ENCODE data around the gene EPRS1.
"Not testable (repeated sequence)": the region's sequence is repeated elsewhere in the genome, so short reads cannot be mapped to it uniquely, and the experiment has no call there.

Gene EPRS1

GRCh38 chr1:220046052-220046930, at the start of gene EPRS1:
EPRS1 (minus strand) TSS chr1:220046505; CDS start chr1:220046388, 117 bp downstream.
- FAIRE-seq (peak; percentile 98), DNase-seq (ENCODE audit: low spot score) (peak; percentile 97)

- DNase-seq (ENCODE audit: low spot score): peak; percentile 94
- no peak for FAIRE-seq
These were observed 48.0 kb upstream of the EPRS1 start, which contains the start of gene IARS2 for GRCh38 chr1:220094016-220094911. IARS2 (plus strand) TSS chr1:220094132; CDS start chr1:220094217, 85 bp downstream.

GRCh38 chr1:220093361-220094015, 47.2 kb upstream of the EPRS1 start:
- DNase-seq (ENCODE audit: low spot score) (peak; percentile 7), FAIRE-seq (no peak)

GRCh38 chr1:220092694-220093093, 46.4 kb upstream of the EPRS1 start:
- no peak for DNase-seq (ENCODE audit: low spot score)

GRCh38 chr1:220089650-220090556, 43.6 kb upstream of the EPRS1 start, which contains the start of gene BPNT1:
BPNT1 (minus strand) TSS chr1:220089788; CDS start chr1:220079846, 9,942 bp downstream.
- FAIRE-seq: no peak
- DNase-seq (ENCODE audit: low spot score): peak; percentile 91

More at GRCh38 chr1:220092694-220093093, 46.4 kb upstream of the EPRS1 start:
- no peak for FAIRE-seq

GRCh38 chr1:220086261-220086686, 40.0 kb upstream of the EPRS1 start:
- FAIRE-seq; DNase-seq (ENCODE audit: low spot score): not testable (repeated sequence)

GRCh38 chr1:220084460-220084859, 38.2 kb upstream of the EPRS1 start:
- DNase-seq (ENCODE audit: low spot score) (no peak), FAIRE-seq (no peak)

GRCh38 chr1:220077887-220078286, 31.6 kb upstream of the EPRS1 start:
- no peak for DNase-seq (ENCODE audit: low spot score)
- FAIRE-seq: no peak

- DNase-seq (ENCODE audit: low spot score) (no peak), FAIRE-seq (no peak)
These were observed 30.8 kb upstream of the EPRS1 start for GRCh38 chr1:220076861-220077762.

GRCh38 chr1:220067269-220068204, 21.2 kb upstream of the EPRS1 start:
- DNase-seq (ENCODE audit: low spot score) (no peak), FAIRE-seq (no peak)

- DNase-seq (ENCODE audit: low spot score) (no peak), FAIRE-seq (no peak)
These were observed 16.3 kb upstream of the EPRS1 start for GRCh38 chr1:220062629-220063028.

GRCh38 chr1:220060876-220061275, 14.6 kb upstream of the EPRS1 start:
- FAIRE-seq (no peak), DNase-seq (ENCODE audit: low spot score) (no peak)

- FAIRE-seq: no peak
These were observed 10.1 kb upstream of the EPRS1 start for GRCh38 chr1:220056374-220056773.

GRCh38 chr1:220045356-220046051, 801 bp downstream of the EPRS1 start:
- peak; percentile 9 for DNase-seq (ENCODE audit: low spot score)
- FAIRE-seq: no peak

More at GRCh38 chr1:220056374-220056773, 10.1 kb upstream of the EPRS1 start:
- no peak for DNase-seq (ENCODE audit: low spot score)

GRCh38 chr1:220044678-220045355, 1.5 kb downstream of the EPRS1 start:
- FAIRE-seq (no peak), DNase-seq (ENCODE audit: low spot score) (no peak)

GRCh38 chr1:220043646-220044045, 2.7 kb downstream of the EPRS1 start:
- DNase-seq (ENCODE audit: low spot score): no peak
- no peak for FAIRE-seq

All from urothelium cell line (cell line).